ENCODE measurements around the gene MTFR1L. TPM values are rescaled to one million over a fixed set of nuclear protein-coding genes. Genes with fewer than 3 reads are reported as not detected.
A peak's percentile ranks its signal among the peaks of the same experiment; 100 is the strongest.

The MTFR1L gene
- total RNA-seq, 8 experiments from 2014 or later, result 58.3 to 92.1 (median 66.7) TPM

GRCh38 chr1:25795211-25795610 lies 24.5 kb upstream of the MTFR1L start:
- Histone ChIP-seq H3K27ac (no peak overlapping the region), H3K4me1 (replicated peaks in 1 of 2) (peaks cover 8 to 14% of the 10 kb centered on the region in 2 donors), H3K4me3 (no peak overlapping the region)
- WGBS, 10 experiments, result 0 to 100% (median 70%) methylated on average over 1 to 2 of the region's 2 CpGs; no CpG with 5 or more reads in 2 of the 10 experiments
- no peak for ATAC-seq (replicated peaks in 6 of 8)
- in situ Hi-C loops (cut with MboI; ENCODE audit: low pct_unique_long_range_greater_than_20kb in 2 of 9, low sequenced_read_pairs in 9 of 9, unreplicated experiment in 9 of 9), result loop anchor here in 7 of 9 experiments (10.0 to 25.0 kb wide), 3 partner anchors 170 to 183 kb away; partner anchors contain the start of gene MAN1C1 (in 6 of the 7)

- 29 to 96% (median 82%) methylated on average over 5 to 19 of the region's 22 CpGs; no CpG with 5 or more reads in 2 of the 10 experiments for WGBS, 10 experiments
- in situ Hi-C loops (cut with MboI; ENCODE audit: low pct_unique_long_range_greater_than_20kb in 2 of 9, low sequenced_read_pairs in 9 of 9, unreplicated experiment in 9 of 9), result loop anchor here in 7 of 9 experiments (10.0 to 25.0 kb wide), 3 partner anchors 171 to 184 kb away; partner anchors contain the start of gene MAN1C1 (in 6 of the 7)
- Histone ChIP-seq H3K27ac (no peak overlapping the region), H3K4me3 (no peak overlapping the region), H3K4me1 (replicated peaks in 1 of 2) (peaks cover 14 to 18% of the 10 kb centered on the region in 2 donors)
- no peak for ATAC-seq (replicated peaks in 6 of 8)
Measured at GRCh38 chr1:25795946-25796810, 23.6 kb upstream of the MTFR1L start.

GRCh38 chr1:25796811-25797458 lies 22.8 kb upstream of the MTFR1L start:
- Histone ChIP-seq H3K27ac (no peak overlapping the region), H3K4me1 (replicated peaks in 1 of 2) (peaks cover 14 to 18% of the 10 kb centered on the region in 2 donors), H3K4me3 (no peak overlapping the region)
- in situ Hi-C loops (cut with MboI; ENCODE audit: low pct_unique_long_range_greater_than_20kb in 2 of 9, low sequenced_read_pairs in 9 of 9, unreplicated experiment in 9 of 9), result loop anchor here in 7 of 9 experiments (10.0 to 25.0 kb wide), 3 partner anchors 172 to 185 kb away; partner anchors contain the start of gene MAN1C1 (in 6 of the 7)
- peak in 3 of 8 experiments; percentile 18 to 32 (median 21) for ATAC-seq (replicated peaks in 6 of 8)
- 0 to 73% (median 19%) methylated on average over 1 to 18 of the region's 19 CpGs; no CpG with 5 or more reads in 3 of the 10 experiments for WGBS, 10 experiments

- ATAC-seq (replicated peaks in 6 of 8), result no peak
Measured at GRCh38 chr1:25797939-25798338, 21.8 kb upstream of the MTFR1L start.

GRCh38 chr1:25798666-25799351 lies 20.9 kb upstream of the MTFR1L start:
- no peak for ATAC-seq (replicated peaks in 6 of 8)
- WGBS, 10 experiments, result 40 to 100% (median 81%) methylated on average over 1 to 4 of the region's 8 CpGs; no CpG with 5 or more reads in 4 of the 10 experiments
- Histone ChIP-seq H3K27ac (no peak overlapping the region), H3K4me1 (replicated peaks in 1 of 2) (peaks cover 24 to 26% of the 10 kb centered on the region in 2 donors), H3K4me3 (no peak overlapping the region)
- in situ Hi-C loops (cut with MboI; ENCODE audit: low pct_unique_long_range_greater_than_20kb in 2 of 9, low sequenced_read_pairs in 9 of 9, unreplicated experiment in 9 of 9), result loop anchor here in 7 of 9 experiments (10.0 to 25.0 kb wide), 3 partner anchors 174 to 187 kb away; partner anchors contain the start of gene MAN1C1 (in 6 of the 7)

More at GRCh38 chr1:25797939-25798338, 21.8 kb upstream of the MTFR1L start:
- in situ Hi-C loops (cut with MboI; ENCODE audit: low pct_unique_long_range_greater_than_20kb in 2 of 9, low sequenced_read_pairs in 9 of 9, unreplicated experiment in 9 of 9), result loop anchor here in 7 of 9 experiments (10.0 to 25.0 kb wide), 3 partner anchors 173 to 186 kb away; partner anchors contain the start of gene MAN1C1 (in 6 of the 7)
- Histone ChIP-seq H3K4me1 (replicated peaks in 1 of 2) (peaks cover 18 to 25% of the 10 kb centered on the region in 2 donors), H3K27ac (no peak overlapping the region), H3K4me3 (no peak overlapping the region)
- WGBS, 10 experiments, result 67 to 100% (median 73%) methylated on average over 1 to 8 of the region's 8 CpGs; no CpG with 5 or more reads in 3 of the 10 experiments

- peaks cover 26 to 29% of the 10 kb centered on the region in 2 donors for H3K4me1 ChIP-seq (replicated peaks in 1 of 2)
- H3K4me3 ChIP-seq, result peak overlapping the region; percentile 45 to 75 (median 56)
- in situ Hi-C loops (cut with MboI; ENCODE audit: low pct_unique_long_range_greater_than_20kb in 2 of 9, low sequenced_read_pairs in 9 of 9, unreplicated experiment in 9 of 9), result loop anchor here in 7 of 9 experiments (10.0 to 25.0 kb wide), 3 partner anchors 175 to 187 kb away; partner anchors contain the start of gene MAN1C1 (in 6 of the 7)
- WGBS, 10 experiments, result 17 to 54% (median 45%) methylated on average over 1 to 8 of the region's 12 CpGs; no CpG with 5 or more reads in 6 of the 10 experiments
- no peak for ATAC-seq (replicated peaks in 6 of 8)
- H3K27ac ChIP-seq, result peak overlapping the region in 1 of 2 donors; percentile 35
Measured at GRCh38 chr1:25799352-25799934, 20.3 kb upstream of the MTFR1L start.

GRCh38 chr1:25799935-25800702 lies 19.6 kb upstream of the MTFR1L start, which contains the start of gene SELENON:
Gene SELENON (plus strand): TSS chr1:25800193. CDS start chr1:25800231, 38 bp downstream.
- ATAC-seq (replicated peaks in 6 of 8), result peak; percentile 63 to 84 (median 80)
- Histone ChIP-seq H3K4me3 (peak within 1 kb of the TSS; percentile 45 to 75 (median 56)), H3K27ac (peak within 1 kb of the TSS in 1 of 2 donors; percentile 82), H3K4me1 (replicated peaks in 1 of 2) (peaks cover 26 to 33% of the 10 kb centered on the region in 2 donors)
- 0 to 8% methylated on average over 1 to 7 of the region's 91 CpGs; no CpG with 5 or more reads in 8 of the 10 experiments for WGBS, 10 experiments
- in situ Hi-C loops (cut with MboI; ENCODE audit: low pct_unique_long_range_greater_than_20kb in 2 of 9, low sequenced_read_pairs in 9 of 9, unreplicated experiment in 9 of 9), result loop anchor here (10.0 to 25.0 kb wide), 4 partner anchors 175 to 563 kb away; partner anchors contain the start of genes MAN1C1 (in 8 of the 9), RSRP1 (in 2 of the 9) and SYF2 (in 2 of the 9)

- 42 to 75% (median 58%) methylated on average over 2 to 9 of the region's 15 CpGs; no CpG with 5 or more reads in 3 of the 10 experiments for WGBS, 10 experiments
- peak in 2 of 8 experiments; percentile 7 for ATAC-seq (replicated peaks in 6 of 8)
- peak overlapping the region in 1 of 2 donors; percentile 82 for H3K27ac ChIP-seq
- peak overlapping the region; percentile 45 to 75 (median 56) for H3K4me3 ChIP-seq
- H3K4me1 ChIP-seq (replicated peaks in 1 of 2), result peaks cover 26 to 33% of the 10 kb centered on the region in 2 donors
- in situ Hi-C loops (cut with MboI; ENCODE audit: low pct_unique_long_range_greater_than_20kb in 2 of 9, low sequenced_read_pairs in 9 of 9, unreplicated experiment in 9 of 9), result loop anchor here in 4 of 9 experiments (25.0 kb wide), 2 partner anchors 189 to 564 kb away; partner anchors contain the start of genes MAN1C1 (in 2 of the 4), RSRP1 (in 2 of the 4) and SYF2 (in 2 of the 4)
Measured at GRCh38 chr1:25800703-25801377, 18.9 kb upstream of the MTFR1L start.

GRCh38 chr1:25802915-25803314 lies 16.8 kb upstream of the MTFR1L start:
- peaks cover 20 to 33% of the 10 kb centered on the region in 2 donors for H3K4me1 ChIP-seq (replicated peaks in 1 of 2)
- no peak overlapping the region for H3K4me3 ChIP-seq
- no peak overlapping the region for H3K27ac ChIP-seq
- peak in 2 of 8 experiments; percentile 12 to 15 for ATAC-seq (replicated peaks in 6 of 8)
- in situ Hi-C loops (cut with MboI; ENCODE audit: low pct_unique_long_range_greater_than_20kb in 2 of 9, low sequenced_read_pairs in 9 of 9, unreplicated experiment in 9 of 9), result loop anchor here in 4 of 9 experiments (25.0 kb wide), 2 partner anchors 191 to 566 kb away; partner anchors contain the start of genes MAN1C1 (in 2 of the 4), RSRP1 (in 2 of the 4) and SYF2 (in 2 of the 4)
- WGBS, 10 experiments, result 34 to 93% (median 58%) methylated on average over 1 to 6 of the region's 6 CpGs; no CpG with 5 or more reads in 3 of the 10 experiments

GRCh38 chr1:25803368-25803767 lies 16.4 kb upstream of the MTFR1L start:
- ATAC-seq (replicated peaks in 6 of 8), result no peak
- Histone ChIP-seq H3K4me1 (replicated peaks in 1 of 2) (peaks cover 20 to 33% of the 10 kb centered on the region in 2 donors), H3K27ac (no peak overlapping the region), H3K4me3 (no peak overlapping the region)
- WGBS, 10 experiments, result 71 to 100% (median 88%) methylated on average over 1 of the region's 1 CpG; no CpG with 5 or more reads in 7 of the 10 experiments
- in situ Hi-C loops (cut with MboI; ENCODE audit: low pct_unique_long_range_greater_than_20kb in 2 of 9, low sequenced_read_pairs in 9 of 9, unreplicated experiment in 9 of 9), result loop anchor here in 4 of 9 experiments (25.0 kb wide), 2 partner anchors 191 to 566 kb away; partner anchors contain the start of genes MAN1C1 (in 2 of the 4), RSRP1 (in 2 of the 4) and SYF2 (in 2 of the 4)
